Sigmoid colon (tissue), 7 donors: Measurements from ENCODE around the gene RNF217. TPM values are rescaled to one million over a fixed set of nuclear protein-coding genes. Genes with fewer than 3 reads are reported as not detected.

Source experiments
- DNase-seq: peaks from one replicate; pipeline ENCODE4 v3.0.0-alpha.2; 2019
- H3K27ac ChIP-seq, 4 donors: fragments of 200-600 bp; sonication (generic); one replicate each; pipeline ENCODE4 v1.5.1; 2016 to 2019; ENCODE audit warnings: mild to moderate bottlenecking in 1 of 4
- H3K27me3 ChIP-seq, 3 donors: fragments of 200-600 bp; sonication (generic); one replicate each; pipeline ENCODE4 v1.5.1; 2019; ENCODE audit warnings: mild to moderate bottlenecking in 1 of 3
- H3K36me3 ChIP-seq, 4 donors: fragments of 200-600 bp; sonication (generic); one replicate each; pipeline ENCODE4 v1.5.1; 2016 to 2019
- H3K4me1 ChIP-seq, 4 donors: fragments of 200-600 bp; sonication (generic); one replicate each; pipeline ENCODE4 v1.5.1; 2017 to 2019
- H3K4me3 ChIP-seq, 4 donors: fragments of 200-600 bp; sonication (generic); one replicate each; pipeline ENCODE4 v1.5.1; 2017 to 2019; ENCODE audit warnings: mild to moderate bottlenecking in 2 of 4, moderate library complexity in 1 of 4
- H3K9me3 ChIP-seq, 4 donors: fragments of 200-600 bp in 3 of 4; sonication (generic) in 3 of 4; one replicate each; pipeline versions ENCODE4 v1.5.1 to v1.6.1; 2013 to 2019
- CTCF ChIP-seq, 4 experiments: fragments of 450-650 bp in 3 of 4; fragments of 200-600 bp in 1 of 4; IDR thresholded peaks; one replicate each; pipeline ENCODE4 v1.5.1; 2016 to 2019; ENCODE audit warnings: antibody characterized with exemption in 4 of 4, mild to moderate bottlenecking in 3 of 4, moderate library complexity in 2 of 4
- EP300 ChIP-seq, 4 donors: sonication (generic); formaldehyde crosslinking; IDR thresholded peaks; one replicate each; pipeline ENCODE4 v1.6.1; 2017; ENCODE audit warnings: antibody characterized with exemption in 4 of 4
- POLR2A ChIP-seq, 2 donors: fragments of 450-650 bp; IDR thresholded peaks; one replicate each; pipeline ENCODE4 v1.6.1; 2016; ENCODE audit warnings: antibody characterized with exemption in 2 of 2, mild to moderate bottlenecking in 2 of 2, moderate library complexity in 2 of 2
- POLR2AphosphoS5 ChIP-seq, 4 donors: sonication (generic); formaldehyde crosslinking; IDR thresholded peaks; one replicate each; pipeline ENCODE4 v1.6.1; 2017; ENCODE audit warnings: antibody characterized with exemption in 4 of 4
- WGBS, 2 donors: extraction: QIAGEN DNeasy Blood & Tissue Kit; methylation state at CpG; one replicate each; pipeline ENCODE4 v1.1.7; 2013; 5-methylcytosine and 5-hydroxymethylcytosine counted together
- intact Hi-C: fragments of 100-400 bp; cut with DNase I; formaldehyde crosslinking; loops from one replicate; pipeline ENCODE4 v1.15.1; 2023
- polyA plus RNA-seq, 3 donors: library from polyadenylated mRNA; stranded (reverse); fragments of 200-250 nt; gene quantifications; one replicate each; pipeline ENCODE4 v1.2.3, GENCODE V29; 2013
- total RNA-seq, 4 donors: library from RNA; depleted of rRNA; stranded (reverse); fragments of >200 nt; gene quantifications; one replicate each; pipeline ENCODE4 v1.1.0, GENCODE V29; 2016
- donor health status: healthy with polysubstance abuse.
- donor health status: Bipolar disorder and iron deficiency.
- donor health status: healthy.

RNF217 gene
- total and polyA plus RNA-seq, 7 donors: 1.8 to 55.9 (median 35.7) TPM

- 88 to 93% methylated on average over 1 of the region's 1 CpG for WGBS, 2 donors
- Histone ChIP-seq H3K27me3 (no peaks in the 10 kb centered on the region), H3K4me3 (no peak overlapping the region), H3K36me3 (no peaks in the 10 kb centered on the region), H3K27ac (no peak overlapping the region), H3K9me3 (peaks cover 0 to 7% (median 3%) of the 10 kb centered on the region in 4 donors), H3K4me1 (peaks cover 0 to 4% (median 0%) of the 10 kb centered on the region in 4 donors)
- TF ChIP-seq CTCF (IDR thresholded peaks at IDR 0.05) (no peak), EP300 (IDR thresholded peaks at IDR 0.05) (no peak), POLR2AphosphoS5 (IDR thresholded peaks at IDR 0.05) (no peak), POLR2A (IDR thresholded peaks at IDR 0.05) (no peak)
- intact Hi-C loops: no loop called here
- DNase-seq: no peak
These were observed 153.9 kb downstream of the RNF217 start for GRCh38 chr6:125116170-125116569.

- Histone ChIP-seq H3K27me3 (no peaks in the 10 kb centered on the region), H3K4me1 (peaks cover 0 to 4% (median 0%) of the 10 kb centered on the region in 4 donors), H3K36me3 (no peaks in the 10 kb centered on the region), H3K27ac (no peak overlapping the region), H3K4me3 (no peak overlapping the region), H3K9me3 (peaks cover 0 to 2% (median under 1%) of the 10 kb centered on the region in 4 donors)
- intact Hi-C loops: no loop called here
- TF ChIP-seq POLR2A (IDR thresholded peaks at IDR 0.05): no peak
- TF ChIP-seq POLR2AphosphoS5 (IDR thresholded peaks at IDR 0.05): no peak
- TF ChIP-seq EP300 (IDR thresholded peaks at IDR 0.05): no peak
- no peak for TF ChIP-seq CTCF (IDR thresholded peaks at IDR 0.05)
- 84 to 87% methylated on average over 4 of the region's 4 CpGs for WGBS, 2 donors
- DNase-seq: no peak
These were observed 154.5 kb downstream of the RNF217 start for GRCh38 chr6:125116710-125117109.

- Histone ChIP-seq H3K27ac (no peak overlapping the region), H3K4me3 (no peak overlapping the region), H3K9me3 (no peaks in the 10 kb centered on the region), H3K4me1 (peaks cover 0 to 4% (median 0%) of the 10 kb centered on the region in 4 donors), H3K27me3 (no peaks in the 10 kb centered on the region), H3K36me3 (no peaks in the 10 kb centered on the region)
- TF ChIP-seq CTCF (IDR thresholded peaks at IDR 0.05): no peak
- no peak for TF ChIP-seq POLR2AphosphoS5 (IDR thresholded peaks at IDR 0.05)
- TF ChIP-seq EP300 (IDR thresholded peaks at IDR 0.05): no peak
- TF ChIP-seq POLR2A (IDR thresholded peaks at IDR 0.05): no peak
- WGBS, 2 donors: 75 to 85% methylated on average over 3 of the region's 3 CpGs
- no peak for DNase-seq
- intact Hi-C loops: no loop called here
These were observed 155.6 kb downstream of the RNF217 start for GRCh38 chr6:125117818-125118217.

GRCh38 chr6:125120054-125120590 is 157.9 kb downstream of the RNF217 start:
- TF ChIP-seq EP300 (IDR thresholded peaks at IDR 0.05) (no peak), CTCF (IDR thresholded peaks at IDR 0.05) (no peak), POLR2AphosphoS5 (IDR thresholded peaks at IDR 0.05) (no peak), POLR2A (IDR thresholded peaks at IDR 0.05) (no peak)
- Histone ChIP-seq H3K9me3 (no peaks in the 10 kb centered on the region), H3K36me3 (no peaks in the 10 kb centered on the region), H3K27me3 (no peaks in the 10 kb centered on the region), H3K4me1 (no peaks in the 10 kb centered on the region), H3K27ac (no peak overlapping the region), H3K4me3 (no peak overlapping the region)
- intact Hi-C loops: no loop called here
- no peak for DNase-seq
- 87% methylated on average over 3 of the region's 3 CpGs for WGBS, 2 donors

GRCh38 chr6:125121894-125122293 is 159.7 kb downstream of the RNF217 start:
- intact Hi-C loops: no loop called here
- WGBS, 2 donors: 60 to 82% methylated on average over 1 of the region's 1 CpG
- TF ChIP-seq EP300 (IDR thresholded peaks at IDR 0.05) (no peak), CTCF (IDR thresholded peaks at IDR 0.05) (no peak), POLR2AphosphoS5 (IDR thresholded peaks at IDR 0.05) (no peak), POLR2A (IDR thresholded peaks at IDR 0.05) (no peak)

More at GRCh38 chr6:125121894-125122293, 159.7 kb downstream of the RNF217 start:
- DNase-seq: no peak
- no peak overlapping the region for H3K27ac ChIP-seq
- H3K36me3 ChIP-seq: no peaks in the 10 kb centered on the region
- no peaks in the 10 kb centered on the region for H3K9me3 ChIP-seq
- H3K4me3 ChIP-seq: no peak overlapping the region
- no peaks in the 10 kb centered on the region for H3K4me1 ChIP-seq
- H3K27me3 ChIP-seq: no peaks in the 10 kb centered on the region
